ENCODE measurements around the gene GIPC3. TPM values are rescaled to one million over a fixed set of nuclear protein-coding genes. Genes with fewer than 3 reads are reported as not detected.

Gene GIPC3
- total RNA-seq, 2 donors from 2014 or later = 0.93 to 1.5 TPM

- no peak for TF ChIP-seq CTCF (conservative IDR thresholded peaks at IDR 0.05)
- Histone ChIP-seq H3K9me3 (ENCODE audit: control insufficient read depth, low read length) (no peaks in the 10 kb centered on the region), H3K4me1 (ENCODE audit: control insufficient read depth, insufficient read depth, low read length) (no peaks in the 10 kb centered on the region), H3K27ac (ENCODE audit: low read depth, low read length) (no peak overlapping the region), H3K4me3 (ENCODE audit: low read length) (no peak overlapping the region), H3K27me3 (ENCODE audit: control insufficient read depth, insufficient read depth, low read length, poor library complexity, severe bottlenecking) (peaks cover 12% of the 10 kb centered on the region), H3K36me3 (ENCODE audit: control insufficient read depth, insufficient read depth, low read length) (no peaks in the 10 kb centered on the region), H3K9ac (ENCODE audit: extremely low read depth, low read length, poor library complexity, severe bottlenecking) (no peak overlapping the region)
- Mint-ChIP-seq H3K27me3 (ENCODE audit: insufficient read depth) (no peaks in the 10 kb centered on the region), H3K27ac (no peak overlapping the region), H3K36me3 (ENCODE audit: low read depth) (no peaks in the 10 kb centered on the region), H3K9me3 (no peaks in the 10 kb centered on the region), H3K4me1 (no peaks in the 10 kb centered on the region), H3K4me3 (no peak overlapping the region)
- DNase-seq = no peak
- 95% methylated on average over 11 of the region's 12 CpGs for WGBS, 2 experiments (ENCODE audit: insufficient coverage in 1 of 2, insufficient read length in 1 of 2)
Observed at GRCh38 chr19:3601021-3601420, 15.7 kb downstream of the GIPC3 start.

GRCh38 chr19:3603121-3603811 is 18.0 kb downstream of the GIPC3 start:
- WGBS, 2 experiments (ENCODE audit: insufficient coverage in 1 of 2, insufficient read length in 1 of 2) = 90 to 97% methylated on average over 9 to 23 of the region's 23 CpGs
- Histone ChIP-seq H3K9ac (ENCODE audit: extremely low read depth, low read length, poor library complexity, severe bottlenecking) (no peak overlapping the region), H3K9me3 (ENCODE audit: control insufficient read depth, low read length) (no peaks in the 10 kb centered on the region), H3K27me3 (ENCODE audit: control insufficient read depth, insufficient read depth, low read length, poor library complexity, severe bottlenecking) (peaks cover 16% of the 10 kb centered on the region), H3K27ac (ENCODE audit: low read depth, low read length) (no peak overlapping the region), H3K4me3 (ENCODE audit: low read length) (no peak overlapping the region), H3K4me1 (ENCODE audit: control insufficient read depth, insufficient read depth, low read length) (no peaks in the 10 kb centered on the region), H3K36me3 (ENCODE audit: control insufficient read depth, insufficient read depth, low read length) (no peaks in the 10 kb centered on the region)
- H3K9me3 Mint-ChIP-seq = no peaks in the 10 kb centered on the region
- H3K36me3 Mint-ChIP-seq (ENCODE audit: low read depth) = no peaks in the 10 kb centered on the region
- no peak for DNase-seq
- no peak for TF ChIP-seq CTCF (conservative IDR thresholded peaks at IDR 0.05)
- peaks cover 2% of the 10 kb centered on the region for H3K27me3 Mint-ChIP-seq (ENCODE audit: insufficient read depth)
- H3K27ac Mint-ChIP-seq = no peak overlapping the region
- peaks cover 6% of the 10 kb centered on the region for H3K4me1 Mint-ChIP-seq
- no peak overlapping the region for H3K4me3 Mint-ChIP-seq

GRCh38 chr19:3604227-3604986 is 19.1 kb downstream of the GIPC3 start:
- H3K9ac ChIP-seq (ENCODE audit: extremely low read depth, low read length, poor library complexity, severe bottlenecking) = no peak overlapping the region
- WGBS, 2 experiments (ENCODE audit: insufficient coverage in 1 of 2, insufficient read length in 1 of 2) = 84 to 91% methylated on average over 19 to 27 of the region's 27 CpGs
- H3K9me3 ChIP-seq (ENCODE audit: control insufficient read depth, low read length) = no peaks in the 10 kb centered on the region
- Mint-ChIP-seq H3K36me3 (ENCODE audit: low read depth) (no peaks in the 10 kb centered on the region), H3K27ac (no peak overlapping the region), H3K27me3 (ENCODE audit: insufficient read depth) (peaks cover 2% of the 10 kb centered on the region), H3K4me3 (no peak overlapping the region), H3K9me3 (no peaks in the 10 kb centered on the region), H3K4me1 (peaks cover 6% of the 10 kb centered on the region)
- no peaks in the 10 kb centered on the region for H3K4me1 ChIP-seq (ENCODE audit: control insufficient read depth, insufficient read depth, low read length)
- no peaks in the 10 kb centered on the region for H3K36me3 ChIP-seq (ENCODE audit: control insufficient read depth, insufficient read depth, low read length)
- no peak for DNase-seq
- no peak overlapping the region for H3K4me3 ChIP-seq (ENCODE audit: low read length)
- no peak for TF ChIP-seq CTCF (conservative IDR thresholded peaks at IDR 0.05)
- no peak overlapping the region for H3K27ac ChIP-seq (ENCODE audit: low read depth, low read length)
- H3K27me3 ChIP-seq (ENCODE audit: control insufficient read depth, insufficient read depth, low read length, poor library complexity, severe bottlenecking) = peaks cover 16% of the 10 kb centered on the region

Measured in endodermal cell (in vitro differentiated cells).